ENCODE data around the gene RPS16.

Gene RPS16

DNA sequence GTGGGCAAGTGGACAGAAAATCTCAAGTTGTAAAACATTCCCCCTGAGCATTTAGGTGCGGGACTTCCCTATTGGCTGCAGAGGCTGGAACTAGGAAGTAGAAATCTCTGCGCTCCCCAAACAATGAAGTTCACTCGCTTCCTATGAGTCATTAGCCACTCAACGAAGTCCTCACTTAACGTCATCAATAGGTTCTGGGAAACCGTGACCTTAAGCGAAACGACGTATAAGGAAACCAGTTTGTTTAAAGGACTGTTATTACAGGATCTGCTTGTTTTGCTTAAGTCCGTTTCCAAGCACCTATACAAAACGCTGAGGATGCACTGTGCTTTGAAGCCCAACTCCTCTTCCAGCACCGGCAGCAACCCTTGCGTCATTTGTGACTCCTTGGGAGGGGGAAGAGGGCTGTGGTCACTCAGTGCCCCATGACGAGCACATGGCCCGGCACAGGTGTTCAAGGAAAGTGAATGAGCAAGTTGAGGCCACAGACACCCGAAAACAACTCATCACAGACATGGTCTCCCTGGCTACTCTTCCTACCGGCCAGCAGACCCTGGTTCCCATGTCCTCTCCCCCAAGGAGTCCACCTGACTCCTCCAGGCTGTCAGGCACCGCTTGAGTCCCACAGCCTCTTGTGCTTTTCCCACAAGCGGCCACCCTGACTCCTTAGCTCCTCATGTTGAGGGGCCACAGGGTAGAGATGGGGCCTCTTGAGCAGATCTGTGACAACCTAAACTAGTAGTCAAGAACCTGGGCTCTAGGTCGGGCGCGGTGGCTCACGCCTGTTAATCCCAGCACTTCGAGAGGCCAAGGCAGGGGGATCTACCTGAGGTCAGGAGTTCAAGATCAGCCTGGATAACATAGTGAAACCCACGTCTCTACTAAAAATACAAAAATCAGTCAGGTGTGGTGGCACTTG, 4.8 kb downstream of the RPS16 start (continued):
- TF ChIP-seq, protein P1, sequence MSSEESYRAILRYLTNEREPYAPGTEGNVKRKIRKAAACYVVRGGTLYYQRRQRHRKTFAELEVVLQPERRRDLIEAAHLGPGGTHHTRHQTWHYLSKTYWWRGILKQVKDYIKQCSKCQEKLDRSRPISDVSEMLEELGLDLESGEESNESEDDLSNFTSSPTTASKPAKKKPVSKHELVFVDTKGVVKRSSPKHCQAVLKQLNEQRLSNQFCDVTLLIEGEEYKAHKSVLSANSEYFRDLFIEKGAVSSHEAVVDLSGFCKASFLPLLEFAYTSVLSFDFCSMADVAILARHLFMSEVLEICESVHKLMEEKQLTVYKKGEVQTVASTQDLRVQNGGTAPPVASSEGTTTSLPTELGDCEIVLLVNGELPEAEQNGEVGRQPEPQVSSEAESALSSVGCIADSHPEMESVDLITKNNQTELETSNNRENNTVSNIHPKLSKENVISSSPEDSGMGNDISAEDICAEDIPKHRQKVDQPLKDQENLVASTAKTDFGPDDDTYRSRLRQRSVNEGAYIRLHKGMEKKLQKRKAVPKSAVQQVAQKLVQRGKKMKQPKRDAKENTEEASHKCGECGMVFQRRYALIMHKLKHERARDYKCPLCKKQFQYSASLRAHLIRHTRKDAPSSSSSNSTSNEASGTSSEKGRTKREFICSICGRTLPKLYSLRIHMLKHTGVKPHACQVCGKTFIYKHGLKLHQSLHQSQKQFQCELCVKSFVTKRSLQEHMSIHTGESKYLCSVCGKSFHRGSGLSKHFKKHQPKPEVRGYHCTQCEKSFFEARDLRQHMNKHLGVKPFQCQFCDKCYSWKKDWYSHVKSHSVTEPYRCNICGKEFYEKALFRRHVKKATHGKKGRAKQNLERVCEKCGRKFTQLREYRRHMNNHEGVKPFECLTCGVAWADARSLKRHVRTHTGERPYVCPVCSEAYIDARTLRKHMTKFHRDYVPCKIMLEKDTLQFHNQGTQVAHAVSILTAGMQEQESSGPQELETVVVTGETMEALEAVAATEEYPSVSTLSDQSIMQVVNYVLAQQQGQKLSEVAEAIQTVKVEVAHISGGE (tag by site-specific recombination; conservative IDR thresholded peaks at IDR 0.05; ENCODE audit: low read depth): no peak
- TF ChIP-seq ZBTB26 (tag by site-specific recombination; optimal IDR thresholded peaks at IDR 0.05): no peak
- TF ChIP-seq ZFP41 (tag by site-specific recombination; IDR thresholded peaks at IDR 0.05; ENCODE audit: borderline replicate concordance): no peak
- TF ChIP-seq ZNF596 (tag by site-specific recombination; IDR thresholded peaks at IDR 0.05): no peak
- TF ChIP-seq ZNF221 (tag by site-specific recombination; IDR thresholded peaks at IDR 0.05; ENCODE audit: borderline replicate concordance): no peak
- TF ChIP-seq ZNF488 (tag by site-specific recombination; IDR thresholded peaks at IDR 0.05): no peak
- TF ChIP-seq, protein P2, sequence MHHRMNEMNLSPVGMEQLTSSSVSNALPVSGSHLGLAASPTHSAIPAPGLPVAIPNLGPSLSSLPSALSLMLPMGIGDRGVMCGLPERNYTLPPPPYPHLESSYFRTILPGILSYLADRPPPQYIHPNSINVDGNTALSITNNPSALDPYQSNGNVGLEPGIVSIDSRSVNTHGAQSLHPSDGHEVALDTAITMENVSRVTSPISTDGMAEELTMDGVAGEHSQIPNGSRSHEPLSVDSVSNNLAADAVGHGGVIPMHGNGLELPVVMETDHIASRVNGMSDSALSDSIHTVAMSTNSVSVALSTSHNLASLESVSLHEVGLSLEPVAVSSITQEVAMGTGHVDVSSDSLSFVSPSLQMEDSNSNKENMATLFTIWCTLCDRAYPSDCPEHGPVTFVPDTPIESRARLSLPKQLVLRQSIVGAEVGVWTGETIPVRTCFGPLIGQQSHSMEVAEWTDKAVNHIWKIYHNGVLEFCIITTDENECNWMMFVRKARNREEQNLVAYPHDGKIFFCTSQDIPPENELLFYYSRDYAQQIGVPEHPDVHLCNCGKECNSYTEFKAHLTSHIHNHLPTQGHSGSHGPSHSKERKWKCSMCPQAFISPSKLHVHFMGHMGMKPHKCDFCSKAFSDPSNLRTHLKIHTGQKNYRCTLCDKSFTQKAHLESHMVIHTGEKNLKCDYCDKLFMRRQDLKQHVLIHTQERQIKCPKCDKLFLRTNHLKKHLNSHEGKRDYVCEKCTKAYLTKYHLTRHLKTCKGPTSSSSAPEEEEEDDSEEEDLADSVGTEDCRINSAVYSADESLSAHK (tag by site-specific recombination; IDR thresholded peaks at IDR 0.05): no peak
- TF ChIP-seq, protein P3, sequence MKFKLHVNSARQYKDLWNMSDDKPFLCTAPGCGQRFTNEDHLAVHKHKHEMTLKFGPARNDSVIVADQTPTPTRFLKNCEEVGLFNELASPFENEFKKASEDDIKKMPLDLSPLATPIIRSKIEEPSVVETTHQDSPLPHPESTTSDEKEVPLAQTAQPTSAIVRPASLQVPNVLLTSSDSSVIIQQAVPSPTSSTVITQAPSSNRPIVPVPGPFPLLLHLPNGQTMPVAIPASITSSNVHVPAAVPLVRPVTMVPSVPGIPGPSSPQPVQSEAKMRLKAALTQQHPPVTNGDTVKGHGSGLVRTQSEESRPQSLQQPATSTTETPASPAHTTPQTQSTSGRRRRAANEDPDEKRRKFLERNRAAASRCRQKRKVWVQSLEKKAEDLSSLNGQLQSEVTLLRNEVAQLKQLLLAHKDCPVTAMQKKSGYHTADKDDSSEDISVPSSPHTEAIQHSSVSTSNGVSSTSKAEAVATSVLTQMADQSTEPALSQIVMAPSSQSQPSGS (tag by site-specific recombination; IDR thresholded peaks at IDR 0.05; ENCODE audit: low read depth): peak; percentile 78
- TF ChIP-seq ZNF548 (tag by site-specific recombination; IDR thresholded peaks at IDR 0.05): no peak
- no peak for TF ChIP-seq BCL11B (tag by site-specific recombination; IDR thresholded peaks at IDR 0.05; ENCODE audit: low read depth)
- TF ChIP-seq ZNF404 (tag by site-specific recombination; IDR thresholded peaks at IDR 0.05): no peak
- peak; percentile 28; the same call in 1 of the 2 replicates for TF ChIP-seq ZNF398 (tag by site-specific recombination; IDR thresholded peaks at IDR 0.05)
- no peak for TF ChIP-seq SETDB1 (IDR thresholded peaks at IDR 0.05; ENCODE audit: insufficient read length, low read length)
- no peak for TF ChIP-seq GLI2 (tag by site-specific recombination; IDR thresholded peaks at IDR 0.05; ENCODE audit: borderline replicate concordance, low read depth)
- no peak for TF ChIP-seq ZNF777 (tag by site-specific recombination; IDR thresholded peaks at IDR 0.05; ENCODE audit: borderline replicate concordance)
- TF ChIP-seq, protein P4, sequence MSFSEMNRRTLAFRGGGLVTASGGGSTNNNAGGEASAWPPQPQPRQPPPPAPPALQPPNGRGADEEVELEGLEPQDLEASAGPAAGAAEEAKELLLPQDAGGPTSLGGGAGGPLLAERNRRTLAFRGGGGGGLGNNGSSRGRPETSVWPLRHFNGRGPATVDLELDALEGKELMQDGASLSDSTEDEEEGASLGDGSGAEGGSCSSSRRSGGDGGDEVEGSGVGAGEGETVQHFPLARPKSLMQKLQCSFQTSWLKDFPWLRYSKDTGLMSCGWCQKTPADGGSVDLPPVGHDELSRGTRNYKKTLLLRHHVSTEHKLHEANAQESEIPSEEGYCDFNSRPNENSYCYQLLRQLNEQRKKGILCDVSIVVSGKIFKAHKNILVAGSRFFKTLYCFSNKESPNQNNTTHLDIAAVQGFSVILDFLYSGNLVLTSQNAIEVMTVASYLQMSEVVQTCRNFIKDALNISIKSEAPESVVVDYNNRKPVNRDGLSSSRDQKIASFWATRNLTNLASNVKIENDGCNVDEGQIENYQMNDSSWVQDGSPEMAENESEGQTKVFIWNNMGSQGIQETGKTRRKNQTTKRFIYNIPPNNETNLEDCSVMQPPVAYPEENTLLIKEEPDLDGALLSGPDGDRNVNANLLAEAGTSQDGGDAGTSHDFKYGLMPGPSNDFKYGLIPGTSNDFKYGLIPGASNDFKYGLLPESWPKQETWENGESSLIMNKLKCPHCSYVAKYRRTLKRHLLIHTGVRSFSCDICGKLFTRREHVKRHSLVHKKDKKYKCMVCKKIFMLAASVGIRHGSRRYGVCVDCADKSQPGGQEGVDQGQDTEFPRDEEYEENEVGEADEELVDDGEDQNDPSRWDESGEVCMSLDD (tag by site-specific recombination; IDR thresholded peaks at IDR 0.05): no peak; the same call in none of the 2 replicates
- TF ChIP-seq, protein P5, sequence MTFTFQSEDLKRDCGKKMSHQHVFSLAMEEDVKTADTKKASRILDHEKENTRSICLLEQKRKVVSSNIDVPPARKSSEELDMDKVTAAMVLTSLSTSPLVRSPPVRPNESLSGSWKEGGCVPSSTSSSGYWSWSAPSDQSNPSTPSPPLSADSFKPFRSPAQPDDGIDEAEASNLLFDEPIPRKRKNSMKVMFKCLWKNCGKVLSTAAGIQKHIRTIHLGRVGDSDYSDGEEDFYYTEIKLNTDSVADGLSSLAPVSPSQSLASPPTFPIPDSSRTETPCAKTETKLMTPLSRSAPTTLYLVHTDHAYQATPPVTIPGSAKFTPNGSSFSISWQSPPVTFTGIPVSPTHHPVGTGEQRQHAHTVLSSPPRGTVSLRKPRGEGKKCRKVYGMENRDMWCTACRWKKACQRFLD (tag by site-specific recombination; IDR thresholded peaks at IDR 0.05): no peak
- TF ChIP-seq ZNF174 (tag by site-specific recombination; IDR thresholded peaks at IDR 0.05): no peak
- peak; percentile 46 for TF ChIP-seq SP2 (tag by site-specific recombination; IDR thresholded peaks at IDR 0.05)
- TF ChIP-seq ZNF311 (tag by site-specific recombination; IDR thresholded peaks at IDR 0.05; ENCODE audit: borderline replicate concordance): no peak
- peak; percentile 99 for TF ChIP-seq ZNF629 (tag by site-specific recombination; IDR thresholded peaks at IDR 0.05)
- peak; percentile 79; the same call in 1 of the 2 replicates for TF ChIP-seq ZNF24 (tag by site-specific recombination; IDR thresholded peaks at IDR 0.05)
